HG03103 (cell line): ENCODE data around the gene MKNK1.

Source experiments
- ATAC-seq: cut with Tn5 transposase; IDR thresholded peaks from one replicate; pipeline ENCODE4 v1.9.1; 2021; ENCODE audit warnings: low read depth; ENCODE audit not compliant: unreplicated experiment

Gene MKNK1

GRCh38 chr1:46510341-46510997 is 93.6 kb downstream of the MKNK1 start:
- ATAC-seq = no peak

GRCh38 chr1:46508757-46509156 is 95.3 kb downstream of the MKNK1 start:
- ATAC-seq = no peak
